Measurements from ENCODE around the gene STAP2. TPM values are rescaled to one million over a fixed set of nuclear protein-coding genes. Genes with fewer than 3 reads are reported as not detected.

The STAP2 gene
- total and polyA plus RNA-seq, 8 donors = 17.4 to 65.5 (median 26.9) TPM

GRCh38 chr19:4376028-4376670 is 37.5 kb upstream of the STAP2 start:
- FAIRE-seq (no peak), ATAC-seq (no peak), DNase-seq (peak in 2 of 6 donors; percentile 18 to 41)
- Histone ChIP-seq H3K36me3 (no peaks in the 10 kb centered on the region), H3K4me1 (peaks cover 61 to 77% (median 70%) of the 10 kb centered on the region in 3 donors), H3K27me3 (no peaks in the 10 kb centered on the region), H3K9me3 (no peaks in the 10 kb centered on the region), H3K4me3 (no peak overlapping the region), H3K27ac (peak overlapping the region; percentile 51 to 76 (median 68))
- WGBS, 2 donors = 62 to 65% methylated on average over 14 to 16 of the region's 16 CpGs
- TF ChIP-seq CTCF (IDR thresholded peaks at IDR 0.05) = no peak
- intact Hi-C loops (cut with DNase I) = no loop called here

- no peak for TF ChIP-seq CTCF (IDR thresholded peaks at IDR 0.05)
- peaks cover 66 to 82% (median 77%) of the 10 kb centered on the region in 3 donors for H3K4me1 ChIP-seq
- no peak for FAIRE-seq
- WGBS, 2 donors = 9 to 12% methylated on average over 16 of the region's 16 CpGs
- no peaks in the 10 kb centered on the region for H3K36me3 ChIP-seq
- intact Hi-C loops (cut with DNase I) = no loop called here
- no peak overlapping the region for H3K4me3 ChIP-seq
- peak; percentile 31 to 64 (median 42) for ATAC-seq
- DNase-seq = peak in 5 of 6 donors; percentile 67 to 90 (median 73)
- peak overlapping the region; percentile 51 to 76 (median 68) for H3K27ac ChIP-seq
- no peaks in the 10 kb centered on the region for H3K9me3 ChIP-seq
- H3K27me3 ChIP-seq = no peaks in the 10 kb centered on the region
Observed at GRCh38 chr19:4375164-4376027, 36.8 kb upstream of the STAP2 start.

DNA sequence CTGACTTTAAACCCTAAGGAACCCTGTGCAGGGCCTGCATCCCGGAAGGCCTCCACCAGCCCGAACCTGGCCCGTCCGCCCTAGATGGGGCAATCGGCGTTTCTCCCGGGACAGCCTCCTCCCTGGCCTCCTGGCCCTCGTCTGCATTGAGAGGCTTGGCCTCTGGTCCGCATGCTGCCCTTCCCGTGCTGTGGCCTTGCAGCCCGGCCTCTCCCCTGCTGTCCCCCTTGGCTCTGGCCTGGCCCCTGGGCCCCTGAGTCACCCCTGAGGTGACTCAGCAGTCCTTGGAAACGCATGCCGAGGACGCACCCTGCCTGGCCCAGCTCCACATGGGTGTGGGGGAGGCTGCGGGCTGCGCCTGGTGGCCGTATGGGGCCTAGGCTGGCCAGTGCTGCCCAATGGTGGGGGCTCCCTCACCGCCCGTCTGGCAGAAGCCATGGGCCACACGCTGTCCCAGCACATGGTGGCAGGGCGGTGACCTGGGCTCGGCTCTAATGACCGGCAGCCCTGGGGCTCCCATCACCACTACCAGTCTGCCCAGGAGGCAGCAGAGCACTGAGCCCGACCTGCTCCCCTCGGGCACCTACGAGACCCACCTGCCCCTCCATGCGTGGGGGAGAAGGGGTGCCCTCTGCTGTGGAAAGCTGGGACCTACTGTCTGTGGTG is 36.0 kb upstream of the STAP2 start:
- H3K36me3 ChIP-seq = no peaks in the 10 kb centered on the region
- no peak for TF ChIP-seq CTCF (IDR thresholded peaks at IDR 0.05)
- no peak for FAIRE-seq
- no peaks in the 10 kb centered on the region for H3K27me3 ChIP-seq
- H3K4me3 ChIP-seq = no peak overlapping the region
- H3K27ac ChIP-seq = peak overlapping the region; percentile 51 to 76 (median 68)
- WGBS, 2 donors = 46 to 47% methylated on average over 25 to 27 of the region's 27 CpGs
- no peaks in the 10 kb centered on the region for H3K9me3 ChIP-seq
- DNase-seq = peak in 4 of 6 donors; percentile 60 to 88 (median 81)
- peaks cover 61 to 80% (median 78%) of the 10 kb centered on the region in 3 donors for H3K4me1 ChIP-seq
- intact Hi-C loops (cut with DNase I) = no loop called here
- ATAC-seq = peak; percentile 25 to 52 (median 44)

DNA sequence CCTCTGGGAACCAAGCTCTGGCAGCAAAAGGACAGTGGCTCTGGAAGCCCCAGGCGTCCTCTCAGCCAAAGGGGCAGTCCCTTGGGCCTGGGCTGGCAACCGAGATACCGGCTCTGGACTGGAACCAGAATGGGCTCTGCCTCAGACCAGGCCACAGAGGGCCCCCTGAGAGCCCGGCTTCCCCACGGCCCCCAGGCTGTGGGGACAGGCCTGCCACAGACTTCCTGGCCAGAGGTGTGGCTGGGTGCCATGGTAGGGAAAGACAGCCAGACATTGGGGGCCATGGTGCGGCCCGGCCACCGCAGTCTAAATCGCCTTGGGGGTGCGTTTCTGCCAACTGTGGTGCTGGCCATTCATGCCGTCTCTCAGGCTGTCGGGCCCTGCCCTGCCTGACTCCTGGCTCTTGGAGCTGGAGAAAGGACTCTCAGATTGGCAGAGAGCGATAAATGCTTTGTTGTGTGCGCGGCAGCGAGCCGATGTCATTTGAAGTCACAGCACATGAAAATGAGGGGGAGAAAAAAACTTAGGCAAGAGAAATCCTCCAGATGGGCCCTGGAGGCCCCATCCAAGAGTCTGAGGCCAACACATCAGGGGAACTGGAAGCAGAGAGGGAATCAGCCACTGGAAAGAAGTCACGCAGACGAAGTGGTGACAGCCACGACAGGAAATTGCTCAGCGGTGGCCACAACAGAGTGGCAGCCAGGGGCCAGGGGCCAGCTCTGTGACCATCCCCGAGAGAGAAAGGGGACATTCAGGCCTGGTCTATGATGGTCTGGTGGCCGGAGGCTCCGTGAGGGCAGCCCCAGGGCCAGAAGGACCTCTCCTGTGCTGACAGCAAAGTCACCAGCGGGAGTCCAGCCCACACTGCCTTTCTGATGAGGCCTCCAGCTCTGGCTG is 35.2 kb upstream of the STAP2 start:
- TF ChIP-seq CTCF (IDR thresholded peaks at IDR 0.05) = no peak
- peak in 2 of 6 donors; percentile 20 to 52 for DNase-seq
- Histone ChIP-seq H3K4me3 (no peak overlapping the region), H3K4me1 (peaks cover 53 to 74% (median 74%) of the 10 kb centered on the region in 3 donors), H3K9me3 (no peaks in the 10 kb centered on the region), H3K27me3 (no peaks in the 10 kb centered on the region), H3K36me3 (no peaks in the 10 kb centered on the region), H3K27ac (peak overlapping the region; percentile 51 to 76 (median 68))
- intact Hi-C loops (cut with DNase I) = no loop called here
- ATAC-seq = no peak
- 52 to 66% methylated on average over 25 of the region's 25 CpGs for WGBS, 2 donors
- no peak for FAIRE-seq
